ENCODE data around the gene SPON2.

- TF ChIP-seq, protein P1, sequence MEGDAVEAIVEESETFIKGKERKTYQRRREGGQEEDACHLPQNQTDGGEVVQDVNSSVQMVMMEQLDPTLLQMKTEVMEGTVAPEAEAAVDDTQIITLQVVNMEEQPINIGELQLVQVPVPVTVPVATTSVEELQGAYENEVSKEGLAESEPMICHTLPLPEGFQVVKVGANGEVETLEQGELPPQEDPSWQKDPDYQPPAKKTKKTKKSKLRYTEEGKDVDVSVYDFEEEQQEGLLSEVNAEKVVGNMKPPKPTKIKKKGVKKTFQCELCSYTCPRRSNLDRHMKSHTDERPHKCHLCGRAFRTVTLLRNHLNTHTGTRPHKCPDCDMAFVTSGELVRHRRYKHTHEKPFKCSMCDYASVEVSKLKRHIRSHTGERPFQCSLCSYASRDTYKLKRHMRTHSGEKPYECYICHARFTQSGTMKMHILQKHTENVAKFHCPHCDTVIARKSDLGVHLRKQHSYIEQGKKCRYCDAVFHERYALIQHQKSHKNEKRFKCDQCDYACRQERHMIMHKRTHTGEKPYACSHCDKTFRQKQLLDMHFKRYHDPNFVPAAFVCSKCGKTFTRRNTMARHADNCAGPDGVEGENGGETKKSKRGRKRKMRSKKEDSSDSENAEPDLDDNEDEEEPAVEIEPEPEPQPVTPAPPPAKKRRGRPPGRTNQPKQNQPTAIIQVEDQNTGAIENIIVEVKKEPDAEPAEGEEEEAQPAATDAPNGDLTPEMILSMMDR (IDR thresholded peaks at IDR 0.05; ENCODE audit: borderline replicate concordance, extremely low read depth, low read length, poor library complexity, severe bottlenecking): no peak
- TF ChIP-seq EZH2 (IDR thresholded peaks at IDR 0.05; ENCODE audit: borderline replicate concordance, low read depth, low read length, severe bottlenecking): no peak
Observed at GRCh38 chr4:1210241-1210841, 38.0 kb upstream of the SPON2 start.

Measured in DND-41 (cell line).